Urinary bladder (tissue), 4 donors: ENCODE data around the gene PDS5B. TPM values are rescaled to one million over a fixed set of nuclear protein-coding genes. Genes with fewer than 3 reads are reported as not detected.

ENCODE experiments used
- DNase-seq: peaks from one replicate; pipeline ENCODE4 v3.0.0-alpha.2; 2015; ENCODE audit errors: extremely low spot score
- H3K27ac ChIP-seq: one replicate; pipeline ENCODE4 v1.5.1; 2013; ENCODE audit warnings: low read depth, mild to moderate bottlenecking, moderate library complexity
- H3K36me3 ChIP-seq: one replicate; pipeline ENCODE4 v1.6.1; 2013; ENCODE audit warnings: mild to moderate bottlenecking, moderate library complexity; ENCODE audit not compliant: insufficient read depth
- H3K4me1 ChIP-seq: one replicate; pipeline ENCODE4 v1.6.1; 2013; ENCODE audit warnings: mild to moderate bottlenecking, moderate library complexity; ENCODE audit not compliant: insufficient read depth
- H3K4me3 ChIP-seq: one replicate; pipeline ENCODE4 v1.5.1; 2013; ENCODE audit warnings: low read depth, low read length
- WGBS: extraction: QIAGEN DNeasy Blood & Tissue Kit; methylation state at CpG from one replicate; pipeline ENCODE4 v1.1.7; 2013; 5-methylcytosine and 5-hydroxymethylcytosine counted together
- polyA plus RNA-seq: library from polyadenylated mRNA; stranded (reverse); fragments of 200-250 nt; gene quantifications from one replicate; pipeline ENCODE4 v1.2.3, GENCODE V29; 2013
- total RNA-seq: library from RNA; depleted of rRNA; stranded (reverse); fragments of >200 nt; gene quantifications from one replicate; pipeline ENCODE4 v1.2.3, GENCODE V29; 2014
- donor health status: healthy with polysubstance abuse.
- donor health status: healthy.

PDS5B gene
- total and polyA plus RNA-seq, 2 donors: 17.1 to 158 TPM

DNA sequence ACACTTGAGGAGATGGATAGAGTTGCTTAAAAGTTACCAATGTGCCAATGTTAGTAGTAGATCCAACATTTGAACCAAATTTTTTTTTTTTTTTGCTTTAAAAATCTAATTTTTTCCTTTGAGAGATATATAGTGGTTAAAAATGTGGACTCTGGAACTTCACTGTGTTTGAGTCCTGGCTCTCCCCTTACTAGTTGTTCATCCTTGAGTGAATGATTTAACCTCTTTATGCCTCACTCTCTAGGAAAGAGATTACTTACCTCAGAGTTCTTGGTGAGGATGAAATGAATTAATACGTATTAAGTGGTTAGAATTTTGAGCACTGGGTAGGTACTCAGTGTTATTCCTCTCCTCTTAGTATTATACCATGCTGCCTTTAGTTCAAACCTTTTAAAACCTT, 24.3 kb downstream of the PDS5B start:
- H3K27ac ChIP-seq: no peak overlapping the region

DNA sequence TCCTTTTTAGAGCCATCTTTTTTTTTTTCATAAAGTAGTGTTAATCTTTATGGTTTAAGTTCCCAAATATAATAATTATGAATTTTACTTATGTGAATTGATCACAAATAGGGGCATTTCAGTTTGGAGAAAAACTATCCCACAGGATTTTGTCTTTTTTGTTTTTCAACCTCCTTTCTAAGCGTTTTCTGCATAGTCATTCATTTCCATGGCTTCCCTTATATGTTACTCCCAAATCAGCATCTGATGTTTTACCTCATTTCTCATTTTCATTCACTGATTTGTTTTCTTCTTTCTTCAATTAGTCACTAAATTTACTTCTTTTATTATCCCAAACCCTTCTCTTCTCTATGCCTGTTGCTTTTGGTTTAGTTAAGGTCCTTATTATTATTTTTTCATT, 24.7 kb downstream of the PDS5B start:
- WGBS: 85% methylated on average over 1 of the region's 1 CpG
- Histone ChIP-seq H3K36me3 (no peaks in the 10 kb centered on the region), H3K4me3 (no peak overlapping the region), H3K27ac (no peak overlapping the region), H3K4me1 (peaks cover 2% of the 10 kb centered on the region)
- no peak for DNase-seq

More for the DNA sequence above, 24.3 kb downstream of the PDS5B start:
- no peaks in the 10 kb centered on the region for H3K36me3 ChIP-seq
- 88% methylated on average over 1 of the region's 1 CpG for WGBS
- peaks cover 2% of the 10 kb centered on the region for H3K4me1 ChIP-seq
- H3K4me3 ChIP-seq: no peak overlapping the region
- DNase-seq: no peak

DNA sequence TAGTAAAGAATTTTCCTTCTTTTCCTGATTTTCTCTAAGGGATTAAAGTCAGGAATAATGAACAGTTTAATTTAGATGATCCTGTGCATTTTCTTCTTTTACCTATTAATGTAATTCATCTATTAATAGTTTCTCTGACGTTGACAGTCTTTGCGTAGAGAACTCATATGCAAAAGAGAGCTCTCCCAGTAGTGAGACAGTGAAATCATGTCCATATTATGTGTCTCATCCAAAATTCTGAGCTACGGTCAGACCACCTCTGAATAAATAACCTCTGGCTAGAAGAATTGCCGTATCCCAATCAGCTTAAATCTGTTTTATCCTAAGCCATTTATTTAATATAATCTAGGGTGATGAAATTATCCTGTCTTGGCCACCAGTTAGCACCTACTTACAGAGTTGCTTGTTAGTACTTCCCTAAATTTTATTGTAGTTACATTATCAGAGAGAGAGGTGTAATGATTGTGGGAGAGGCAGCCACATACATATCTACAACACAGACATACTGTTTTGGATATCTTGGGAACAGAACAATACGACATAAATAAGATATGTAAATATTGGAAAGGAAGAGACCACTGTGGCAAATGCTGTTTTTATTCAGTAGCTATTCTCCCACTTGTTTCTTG, 30.7 kb downstream of the PDS5B start:
- H3K4me3 ChIP-seq: no peak overlapping the region
- DNase-seq: no peak
- H3K36me3 ChIP-seq: no peaks in the 10 kb centered on the region
- H3K27ac ChIP-seq: no peak overlapping the region
- 78% methylated on average over 5 of the region's 5 CpGs for WGBS
- H3K4me1 ChIP-seq: no peaks in the 10 kb centered on the region

DNA sequence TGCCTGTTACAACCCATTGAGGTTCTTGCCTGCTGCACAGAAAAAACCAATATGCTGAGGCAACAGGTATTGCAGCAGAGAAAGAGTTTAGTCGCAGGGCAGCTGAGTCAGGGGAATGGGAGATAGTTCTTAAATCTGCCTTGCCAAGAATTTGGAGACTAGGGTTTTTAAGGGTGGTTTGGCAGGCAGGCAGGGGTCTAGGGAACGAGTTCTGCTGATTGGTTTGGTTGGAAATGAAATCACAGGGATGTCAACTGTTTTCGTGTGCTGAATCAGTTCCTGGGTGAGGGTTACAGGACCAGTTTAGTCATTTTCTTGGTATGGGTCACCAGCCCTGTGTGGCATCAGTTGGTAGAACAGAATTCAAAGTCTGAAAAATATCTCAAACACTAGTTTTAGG, 36.6 kb downstream of the PDS5B start:
- Histone ChIP-seq H3K36me3 (no peaks in the 10 kb centered on the region), H3K4me3 (no peak overlapping the region), H3K4me1 (peaks cover 3% of the 10 kb centered on the region), H3K27ac (no peak overlapping the region)
- WGBS: 98% methylated on average over 3 of the region's 3 CpGs
- no peak for DNase-seq

DNA sequence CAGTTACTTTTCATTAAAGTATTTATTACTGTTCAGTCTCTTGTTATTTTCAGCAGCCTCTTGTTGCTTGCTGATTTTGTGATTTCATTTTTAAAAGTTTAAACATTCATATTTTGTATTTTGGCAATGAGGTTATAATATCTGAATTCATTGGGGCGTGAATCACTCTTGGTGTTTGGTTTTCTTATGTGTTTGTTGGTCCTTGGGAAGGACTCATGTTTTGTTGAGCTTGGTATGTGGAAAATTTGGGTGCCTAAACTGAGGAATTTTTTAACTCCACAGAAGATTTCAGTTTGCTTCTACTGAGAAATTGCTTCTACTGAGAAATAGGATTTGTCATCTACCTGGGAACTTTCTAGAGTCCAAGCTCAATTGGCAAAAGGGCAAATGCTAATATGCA, 38.2 kb downstream of the PDS5B start:
- Histone ChIP-seq H3K27ac (no peak overlapping the region), H3K4me1 (peaks cover 3% of the 10 kb centered on the region), H3K4me3 (no peak overlapping the region), H3K36me3 (no peaks in the 10 kb centered on the region)
- WGBS: 67% methylated on average over 1 of the region's 1 CpG
- no peak for DNase-seq

DNA sequence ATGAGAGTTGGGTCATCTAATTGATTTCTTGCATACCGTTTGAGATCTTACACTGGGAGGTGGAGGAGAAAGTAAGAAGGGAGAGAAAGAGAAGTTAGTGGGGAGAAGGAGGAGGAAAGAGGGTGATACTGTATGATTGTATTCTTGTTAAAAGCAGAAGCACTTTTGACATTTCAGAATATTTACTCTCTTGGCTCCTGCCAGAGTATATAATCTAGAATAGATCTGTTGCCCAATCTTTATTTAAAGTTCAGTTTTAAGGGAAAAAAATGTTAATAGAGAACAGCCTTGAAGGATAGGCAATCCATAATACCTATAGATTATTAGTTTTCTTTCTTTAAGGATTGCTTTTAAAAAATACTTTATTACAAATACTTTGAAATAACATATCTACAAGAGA, 41.5 kb downstream of the PDS5B start:
- Histone ChIP-seq H3K27ac (no peak overlapping the region), H3K4me3 (no peak overlapping the region), H3K4me1 (peaks cover 3% of the 10 kb centered on the region), H3K36me3 (no peaks in the 10 kb centered on the region)
- WGBS: 66% methylated on average over 1 of the region's 1 CpG
- DNase-seq: no peak

DNA sequence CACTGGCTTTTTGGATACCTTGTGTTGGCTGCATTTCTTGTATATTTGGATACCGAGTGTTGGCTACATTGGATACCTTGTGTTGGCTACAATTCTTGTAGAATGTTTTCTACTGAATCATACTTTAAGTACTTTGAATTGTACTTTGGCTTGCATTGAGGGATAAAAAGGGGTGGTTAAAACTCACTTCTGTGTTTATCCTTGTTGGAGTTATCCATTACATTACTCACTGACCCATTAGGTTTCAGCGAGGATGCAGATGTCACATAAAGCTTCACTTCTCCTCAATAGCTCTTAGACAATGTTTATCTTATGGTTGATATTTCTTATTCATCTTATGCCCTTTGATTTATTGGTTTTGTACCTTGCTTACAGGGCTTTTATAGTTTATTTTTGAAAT, 43.1 kb downstream of the PDS5B start:
- H3K4me3 ChIP-seq: no peak overlapping the region
- 78% methylated on average over 2 of the region's 2 CpGs for WGBS
- DNase-seq: no peak
- H3K4me1 ChIP-seq: peaks cover 3% of the 10 kb centered on the region
- H3K36me3 ChIP-seq: no peaks in the 10 kb centered on the region
- no peak overlapping the region for H3K27ac ChIP-seq

DNA sequence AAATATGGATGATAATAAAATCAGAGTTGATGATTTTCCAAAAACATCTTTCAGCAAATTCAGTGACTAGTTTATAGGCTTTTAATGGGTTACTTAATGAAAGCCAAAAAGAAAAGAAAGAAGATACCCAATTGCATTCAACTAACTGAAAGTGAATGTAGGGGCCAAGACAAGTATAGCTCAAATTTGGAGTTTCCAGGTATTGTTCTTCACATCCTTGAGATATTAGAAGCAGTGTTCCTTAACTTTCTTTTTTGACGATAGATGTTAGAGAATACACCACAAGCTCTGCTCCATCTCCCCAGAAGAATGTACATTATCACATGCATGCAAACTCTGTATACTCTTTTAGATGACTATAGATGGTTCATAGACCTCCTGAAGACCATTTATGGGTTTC, 43.6 kb downstream of the PDS5B start:
- H3K4me1 ChIP-seq: peaks cover 3% of the 10 kb centered on the region
- no peaks in the 10 kb centered on the region for H3K36me3 ChIP-seq
- 94% methylated on average over 1 of the region's 1 CpG for WGBS
- H3K4me3 ChIP-seq: no peak overlapping the region
- H3K27ac ChIP-seq: no peak overlapping the region
- DNase-seq: no peak

DNA sequence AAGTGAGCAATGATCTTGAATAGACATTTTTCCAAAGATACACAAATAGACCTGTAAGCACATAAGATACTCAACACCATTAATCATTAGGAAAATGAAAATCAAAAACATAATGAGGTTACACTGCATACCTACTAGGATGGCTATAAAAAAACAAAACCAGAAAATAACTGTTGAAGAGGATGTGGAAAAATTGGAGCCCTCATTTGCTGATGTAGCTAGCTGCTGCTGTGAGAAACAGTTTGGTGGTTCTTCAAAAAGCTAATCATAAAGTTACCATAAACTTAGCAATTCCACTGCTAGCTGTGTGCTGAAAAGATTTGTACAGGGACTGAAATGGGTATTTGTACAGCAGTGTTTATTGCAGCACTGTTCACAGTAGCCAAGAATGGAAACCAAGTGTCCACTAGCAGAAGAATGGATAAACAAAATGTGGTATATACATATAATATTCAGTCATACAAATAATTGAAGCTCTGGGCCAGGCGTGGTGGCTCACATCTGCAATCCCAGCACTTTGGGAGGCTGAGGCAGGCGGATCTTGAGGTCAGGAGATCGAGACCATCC, 46.2 kb downstream of the PDS5B start:
- Histone ChIP-seq H3K4me1 (no peaks in the 10 kb centered on the region), H3K4me3 (no peak overlapping the region), H3K27ac (no peak overlapping the region), H3K36me3 (no peaks in the 10 kb centered on the region)
- 79% methylated on average over 3 of the region's 3 CpGs for WGBS
- no peak for DNase-seq

DNA sequence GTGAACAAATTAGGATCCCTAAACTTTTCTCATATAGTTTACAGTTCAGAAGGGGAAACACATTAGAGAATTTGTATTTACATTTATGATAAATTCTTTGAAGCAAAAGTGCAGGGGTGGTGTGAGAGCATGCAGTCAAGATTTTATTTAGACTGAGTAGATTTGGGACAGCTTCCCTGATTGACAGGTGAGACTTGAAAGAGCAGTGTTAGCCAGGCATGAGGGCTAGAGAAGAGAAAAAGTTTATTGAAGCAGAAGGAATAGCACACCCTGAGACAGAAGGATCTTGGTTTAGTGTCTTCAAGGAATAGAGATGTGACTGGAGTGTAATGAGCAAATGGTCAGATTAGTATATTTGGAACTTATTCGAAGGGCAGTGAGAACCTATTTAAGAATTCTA, 50.5 kb downstream of the PDS5B start:
- Histone ChIP-seq H3K36me3 (no peaks in the 10 kb centered on the region), H3K4me1 (no peaks in the 10 kb centered on the region), H3K27ac (no peak overlapping the region), H3K4me3 (no peak overlapping the region)
- WGBS: 96% methylated on average over 1 of the region's 1 CpG
- DNase-seq: no peak

DNA sequence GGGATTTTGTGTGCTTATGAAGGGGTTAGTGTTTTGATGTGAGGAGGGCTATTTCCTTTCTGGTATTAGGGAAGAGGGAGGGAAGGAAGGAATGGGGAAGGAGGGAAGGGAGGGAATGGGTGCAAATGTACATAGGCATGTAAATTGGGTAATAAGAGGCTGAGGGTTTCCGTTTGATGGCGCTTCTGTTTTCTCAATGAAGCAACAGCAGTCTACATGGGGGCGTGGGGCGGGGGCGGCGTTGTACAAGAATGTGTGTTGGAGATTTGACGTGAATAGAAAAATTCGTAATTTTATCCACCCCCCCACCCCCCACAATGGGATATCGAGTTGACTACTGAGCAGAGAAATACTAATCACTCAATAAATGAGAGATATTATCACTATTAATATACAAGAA, 52.5 kb downstream of the PDS5B start:
- H3K4me3 ChIP-seq: no peak overlapping the region
- 83% methylated on average over 9 of the region's 9 CpGs for WGBS
- no peak for DNase-seq
- H3K36me3 ChIP-seq: no peaks in the 10 kb centered on the region
- H3K4me1 ChIP-seq: no peaks in the 10 kb centered on the region
- no peak overlapping the region for H3K27ac ChIP-seq

DNA sequence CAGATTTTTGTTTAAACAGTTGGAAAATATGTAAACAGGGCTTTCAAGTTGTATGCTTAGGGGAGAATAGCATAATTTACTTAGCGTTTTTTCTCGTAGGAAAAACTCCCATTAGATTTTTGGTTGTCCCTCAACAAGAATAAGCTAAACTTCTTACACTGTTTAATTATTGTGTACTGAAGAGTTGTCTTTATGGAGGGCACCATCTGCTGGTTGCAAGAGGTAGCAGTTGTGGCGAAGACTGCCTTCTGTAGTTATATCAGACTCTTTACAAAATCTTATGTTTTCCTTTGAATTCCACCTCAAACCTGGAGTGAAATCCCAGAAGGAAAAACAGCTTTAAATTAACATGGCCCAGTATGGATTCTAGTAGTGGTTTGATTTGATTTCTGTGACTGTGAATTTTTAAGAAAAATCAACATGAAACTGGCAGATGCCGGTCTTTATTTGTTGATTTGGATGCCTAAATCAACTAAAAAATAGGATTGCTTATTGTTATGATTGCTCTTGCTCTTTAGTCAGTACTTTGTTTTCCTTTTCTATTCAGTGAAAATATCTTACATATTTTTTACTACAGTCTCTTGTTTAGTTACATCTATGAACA, 53.4 kb downstream of the PDS5B start:
- Histone ChIP-seq H3K36me3 (no peaks in the 10 kb centered on the region), H3K4me1 (no peaks in the 10 kb centered on the region), H3K4me3 (no peak overlapping the region), H3K27ac (no peak overlapping the region)
- 32% methylated on average over 4 of the region's 4 CpGs for WGBS
- DNase-seq: no peak

DNA sequence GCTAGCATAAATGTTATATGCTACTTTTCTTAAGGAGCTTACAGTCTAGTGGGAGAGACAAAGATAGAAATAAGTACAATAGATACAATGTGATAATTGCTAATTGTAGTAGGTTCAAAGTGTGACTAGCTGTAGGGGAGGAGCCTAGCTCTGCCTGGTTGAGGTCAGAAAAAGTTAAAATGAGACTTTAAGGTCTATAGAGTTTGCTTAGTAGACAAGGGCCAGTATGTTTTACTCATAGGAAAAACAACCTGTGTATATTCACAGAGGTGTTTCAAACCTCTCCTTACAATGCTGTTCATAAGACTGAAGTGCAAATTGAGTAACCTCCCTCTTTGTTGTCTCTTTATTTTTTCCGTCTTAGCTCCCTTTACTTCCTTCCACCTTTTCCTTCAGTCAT, 56.1 kb downstream of the PDS5B start:
- H3K4me1 ChIP-seq: no peaks in the 10 kb centered on the region

DNA sequence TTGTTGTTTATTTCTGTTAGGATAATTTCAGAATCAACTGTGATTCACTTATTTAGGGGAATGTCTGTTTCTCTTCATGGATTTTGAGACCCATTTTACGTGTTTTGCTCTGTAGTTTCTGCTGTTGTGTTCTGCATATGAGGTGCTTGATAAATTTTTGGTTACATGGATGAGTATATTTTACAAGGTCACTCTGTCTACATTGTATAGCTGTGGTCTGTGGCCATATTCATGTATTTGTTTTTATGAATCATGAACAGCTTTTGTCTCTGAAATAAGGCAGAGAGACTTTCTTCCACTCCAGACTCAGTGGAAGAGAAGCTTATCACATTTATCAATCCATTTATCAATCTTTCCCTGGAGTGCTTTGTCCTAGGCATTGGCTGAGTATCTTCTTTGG, 56.6 kb downstream of the PDS5B start:
- WGBS: 57% methylated on average over 1 of the region's 1 CpG

More for the DNA sequence above, 56.1 kb downstream of the PDS5B start:
- 71% methylated on average over 1 of the region's 1 CpG for WGBS
- H3K27ac ChIP-seq: no peak overlapping the region
- no peak overlapping the region for H3K4me3 ChIP-seq
- DNase-seq: no peak
- no peaks in the 10 kb centered on the region for H3K36me3 ChIP-seq

More for the DNA sequence above, 56.6 kb downstream of the PDS5B start:
- no peak overlapping the region for H3K4me3 ChIP-seq
- H3K27ac ChIP-seq: peak overlapping the region; percentile 2
- DNase-seq: no peak
- no peaks in the 10 kb centered on the region for H3K4me1 ChIP-seq
- H3K36me3 ChIP-seq: no peaks in the 10 kb centered on the region
